Measurements from ENCODE around the gene GLRX5. TPM values are rescaled to one million over a fixed set of nuclear protein-coding genes. Genes with fewer than 3 reads are reported as not detected.

Gene GLRX5
- total RNA-seq, 1 donor from 2014 or later = 23.7 TPM

DNA sequence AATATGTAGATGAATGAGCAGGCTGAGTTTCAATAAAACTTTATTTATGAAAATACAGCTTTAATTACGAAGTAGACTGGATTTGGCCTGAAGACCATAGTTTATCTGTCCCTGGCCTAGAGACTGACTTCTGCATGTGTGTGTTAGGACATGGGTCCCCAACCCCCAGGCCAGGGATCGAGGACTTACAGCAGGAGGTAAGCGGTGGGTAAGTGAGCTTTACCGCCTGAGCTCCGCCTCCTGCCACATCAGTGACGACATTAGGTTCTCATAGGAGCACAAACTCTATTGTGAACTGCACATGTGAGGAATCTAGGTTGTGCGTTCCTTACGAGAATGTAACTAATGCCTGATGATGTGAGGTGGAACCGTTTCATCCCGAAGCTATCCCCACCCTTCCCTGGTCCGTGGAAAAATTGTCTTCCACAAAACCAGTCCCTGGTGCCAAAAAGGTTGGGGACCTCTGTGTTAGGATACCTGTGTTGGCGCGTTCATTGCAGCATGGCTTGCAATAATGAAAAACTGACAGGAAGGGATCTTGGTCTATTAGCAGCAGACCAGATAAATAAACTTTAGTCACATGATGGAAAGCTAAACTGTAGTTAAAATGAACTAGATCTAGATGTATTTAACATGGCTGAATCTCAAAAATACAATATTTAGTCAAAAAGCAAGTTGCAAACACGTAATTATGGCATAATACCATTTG is 4.1 kb downstream of the GLRX5 start:
- intact Hi-C loops (cut with DNase I) = no loop called here
- Histone ChIP-seq H3K4me3 (no peak overlapping the region), H3K36me3 (peaks cover under 1% of the 10 kb centered on the region), H3K27me3 (ENCODE audit: low read depth) (no peaks in the 10 kb centered on the region), H3K9me3 (no peaks in the 10 kb centered on the region), H3K27ac (no peak overlapping the region), H3K4me1 (peaks cover 31% of the 10 kb centered on the region)
- ATAC-seq (no peak), DNase-seq (no peak)
- TF ChIP-seq, protein P1, sequence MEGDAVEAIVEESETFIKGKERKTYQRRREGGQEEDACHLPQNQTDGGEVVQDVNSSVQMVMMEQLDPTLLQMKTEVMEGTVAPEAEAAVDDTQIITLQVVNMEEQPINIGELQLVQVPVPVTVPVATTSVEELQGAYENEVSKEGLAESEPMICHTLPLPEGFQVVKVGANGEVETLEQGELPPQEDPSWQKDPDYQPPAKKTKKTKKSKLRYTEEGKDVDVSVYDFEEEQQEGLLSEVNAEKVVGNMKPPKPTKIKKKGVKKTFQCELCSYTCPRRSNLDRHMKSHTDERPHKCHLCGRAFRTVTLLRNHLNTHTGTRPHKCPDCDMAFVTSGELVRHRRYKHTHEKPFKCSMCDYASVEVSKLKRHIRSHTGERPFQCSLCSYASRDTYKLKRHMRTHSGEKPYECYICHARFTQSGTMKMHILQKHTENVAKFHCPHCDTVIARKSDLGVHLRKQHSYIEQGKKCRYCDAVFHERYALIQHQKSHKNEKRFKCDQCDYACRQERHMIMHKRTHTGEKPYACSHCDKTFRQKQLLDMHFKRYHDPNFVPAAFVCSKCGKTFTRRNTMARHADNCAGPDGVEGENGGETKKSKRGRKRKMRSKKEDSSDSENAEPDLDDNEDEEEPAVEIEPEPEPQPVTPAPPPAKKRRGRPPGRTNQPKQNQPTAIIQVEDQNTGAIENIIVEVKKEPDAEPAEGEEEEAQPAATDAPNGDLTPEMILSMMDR (IDR thresholded peaks at IDR 0.05) = no peak

DNA sequence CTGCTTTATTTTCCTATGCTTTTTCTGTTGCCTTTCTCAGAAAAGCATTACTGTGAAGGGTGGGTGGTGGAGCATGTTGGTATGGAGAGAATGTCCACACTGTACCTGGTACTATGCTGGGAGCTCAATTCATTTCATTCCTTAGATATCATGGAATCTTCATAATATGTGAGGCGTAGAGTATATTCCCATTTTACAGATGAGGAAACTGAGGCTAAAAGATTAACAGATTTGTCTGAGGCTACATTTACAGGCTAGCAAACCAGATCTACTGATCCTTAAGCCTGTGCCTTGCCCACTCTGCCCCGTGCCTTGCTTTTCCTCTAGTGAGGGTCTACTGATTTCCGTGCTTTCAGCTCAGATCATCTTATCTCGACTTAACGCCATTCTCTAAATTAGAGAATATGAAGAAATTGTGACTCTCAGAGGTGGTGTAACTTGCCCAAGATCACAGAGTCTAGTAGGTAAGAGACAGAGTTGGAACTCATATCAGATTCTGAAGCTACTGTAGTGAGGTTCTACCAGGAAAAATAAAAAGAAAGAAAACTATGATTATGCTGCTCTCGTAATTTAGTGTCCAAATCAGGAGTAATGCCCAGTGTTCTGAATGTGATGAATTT is 5.5 kb downstream of the GLRX5 start:
- DNase-seq = no peak
- TF ChIP-seq, protein P1 (IDR thresholded peaks at IDR 0.05) = no peak
- no peak overlapping the region for H3K27ac ChIP-seq
- H3K4me3 ChIP-seq = no peak overlapping the region
- H3K9me3 ChIP-seq = no peaks in the 10 kb centered on the region
- peaks cover 11% of the 10 kb centered on the region for H3K36me3 ChIP-seq
- no peak for ATAC-seq
- intact Hi-C loops (cut with DNase I) = no loop called here
- H3K27me3 ChIP-seq (ENCODE audit: low read depth) = no peaks in the 10 kb centered on the region
- peaks cover 30% of the 10 kb centered on the region for H3K4me1 ChIP-seq

DNA sequence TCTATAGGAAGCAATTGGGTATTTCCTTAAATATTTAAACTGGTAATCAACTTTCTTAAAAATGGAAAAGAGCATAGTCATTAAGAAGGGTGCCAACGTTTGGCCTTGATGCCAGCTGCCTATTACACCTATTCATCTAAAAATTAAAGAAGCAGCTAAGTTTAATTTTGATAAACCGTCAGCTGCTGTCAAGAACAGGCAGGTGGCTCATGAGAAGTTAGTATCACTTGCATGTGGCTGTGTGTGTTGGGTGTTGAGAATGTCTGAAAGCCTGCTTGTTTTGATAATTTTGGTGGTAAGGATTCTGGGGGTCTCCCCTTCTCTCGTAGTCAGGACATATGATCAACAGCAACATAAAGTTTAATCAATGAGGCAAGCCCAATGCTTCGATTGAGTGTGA is 6.5 kb downstream of the GLRX5 start:
- H3K27ac ChIP-seq = no peak overlapping the region

DNA sequence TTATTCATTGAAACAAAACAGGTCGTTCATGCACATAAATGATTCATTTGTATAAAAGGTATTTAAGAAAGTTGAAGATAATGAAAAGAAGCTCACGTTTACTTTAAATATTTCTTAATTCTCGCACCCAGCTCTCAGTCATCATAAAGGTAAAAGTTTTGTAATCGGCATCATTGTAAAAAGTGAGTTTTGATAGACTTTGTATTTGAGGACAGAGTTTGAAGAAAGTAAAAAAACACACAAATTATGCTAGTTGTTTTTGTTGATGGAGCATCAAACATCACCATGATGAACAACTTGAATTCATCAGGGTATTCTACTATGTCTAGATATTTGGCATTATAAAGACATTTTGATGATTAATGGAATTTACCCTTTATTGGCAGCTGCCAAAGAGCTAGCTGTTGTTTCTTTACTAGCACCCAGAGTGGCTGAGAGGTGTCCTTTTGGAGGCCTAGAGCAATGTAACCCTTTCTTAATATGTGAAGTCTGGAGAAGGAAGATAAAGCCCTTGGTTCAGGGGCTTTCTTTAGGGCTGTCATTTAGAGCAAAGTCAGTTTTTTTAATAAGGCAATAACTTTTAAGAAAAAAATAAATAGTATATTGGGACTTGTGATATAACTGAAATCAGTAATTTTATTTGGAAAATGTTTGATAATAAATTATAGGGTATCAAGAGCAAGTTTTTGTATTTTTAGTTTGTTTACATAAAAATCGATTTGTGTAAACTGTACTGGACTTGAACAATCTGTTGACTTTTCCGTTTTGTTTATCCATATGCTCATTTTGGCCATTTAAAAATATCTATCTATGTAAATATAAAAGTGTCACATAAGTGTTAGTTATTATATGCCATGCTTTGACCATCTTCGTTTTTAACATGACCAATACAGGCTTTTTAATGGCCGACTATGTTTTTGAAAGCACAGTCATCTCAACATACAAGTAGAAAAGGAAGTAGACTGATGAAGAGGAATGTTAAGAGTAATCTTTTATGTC is 7.4 kb downstream of the GLRX5 start:
- TF ChIP-seq, protein P1 (IDR thresholded peaks at IDR 0.05) = no peak
- H3K27me3 ChIP-seq (ENCODE audit: low read depth) = no peaks in the 10 kb centered on the region
- no peaks in the 10 kb centered on the region for H3K9me3 ChIP-seq
- no peak overlapping the region for H3K4me3 ChIP-seq
- H3K36me3 ChIP-seq = peaks cover 11% of the 10 kb centered on the region
- no peak for DNase-seq
- no peak for ATAC-seq
- intact Hi-C loops (cut with DNase I) = no loop called here
- H3K27ac ChIP-seq = no peak overlapping the region
- H3K4me1 ChIP-seq = peaks cover 11% of the 10 kb centered on the region

More for the DNA sequence above, 6.5 kb downstream of the GLRX5 start:
- H3K9me3 ChIP-seq = no peaks in the 10 kb centered on the region
- H3K36me3 ChIP-seq = peaks cover 11% of the 10 kb centered on the region
- ATAC-seq (no peak), DNase-seq (no peak)
- TF ChIP-seq, protein P1 (IDR thresholded peaks at IDR 0.05) = no peak
- H3K27me3 ChIP-seq (ENCODE audit: low read depth) = no peaks in the 10 kb centered on the region
- intact Hi-C loops (cut with DNase I) = no loop called here
- no peak overlapping the region for H3K4me3 ChIP-seq
- H3K4me1 ChIP-seq = peaks cover 20% of the 10 kb centered on the region

DNA sequence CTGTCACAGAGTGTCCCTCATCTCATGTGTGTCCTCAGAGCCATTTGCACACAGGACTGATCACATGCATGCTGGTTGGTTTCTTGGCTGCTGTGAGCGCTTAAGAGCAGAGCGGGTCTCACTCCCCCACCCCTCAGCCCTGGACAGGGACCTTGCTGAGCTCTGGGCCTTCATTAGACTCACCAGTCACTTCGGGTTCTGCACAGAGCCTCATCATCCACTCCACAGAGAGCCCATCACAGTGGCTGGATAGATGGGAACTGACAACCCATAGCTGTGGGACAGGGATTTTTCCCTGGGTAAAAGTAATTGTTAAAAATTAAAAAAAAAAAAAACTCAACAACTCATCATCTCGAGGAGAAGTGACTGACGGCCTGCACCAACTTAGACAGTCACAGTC is 8.2 kb downstream of the GLRX5 start:
- DNase-seq (no peak), ATAC-seq (no peak)
- Histone ChIP-seq H3K27me3 (ENCODE audit: low read depth) (no peaks in the 10 kb centered on the region), H3K4me3 (no peak overlapping the region), H3K9me3 (no peaks in the 10 kb centered on the region), H3K36me3 (peaks cover 11% of the 10 kb centered on the region), H3K27ac (no peak overlapping the region), H3K4me1 (peaks cover 3% of the 10 kb centered on the region)
- TF ChIP-seq, protein P1 (IDR thresholded peaks at IDR 0.05) = no peak
- intact Hi-C loops (cut with DNase I) = no loop called here

All from lower lobe of right lung (tissue), 2 donors.